Muscle of leg (tissue), 11 donors: ENCODE data around the gene UBXN6. TPM values are rescaled to one million over a fixed set of nuclear protein-coding genes. Genes with fewer than 3 reads are reported as not detected.
A peak's percentile ranks its signal among the peaks of the same experiment; 100 is the strongest.

Source experiments
- DNase-seq: peaks from one replicate; pipeline ENCODE4 v3.0.0; 2013
- H3K27ac ChIP-seq: one replicate; pipeline ENCODE4 v1.5.1; 2013; ENCODE audit warnings: mild to moderate bottlenecking, low read length, control low read depth
- H3K27me3 ChIP-seq: one replicate; pipeline ENCODE4 v1.6.1; 2013; ENCODE audit warnings: low read length; ENCODE audit not compliant: control insufficient read depth, insufficient read depth
- H3K36me3 ChIP-seq: one replicate; pipeline ENCODE4 v1.6.1; 2013; ENCODE audit warnings: low read length; ENCODE audit not compliant: control insufficient read depth, insufficient read depth
- H3K4me1 ChIP-seq: one replicate; pipeline ENCODE4 v1.6.1; 2013; ENCODE audit warnings: low read length; ENCODE audit not compliant: control insufficient read depth, insufficient read depth
- H3K4me3 ChIP-seq: one replicate; pipeline ENCODE4 v1.5.1; 2013; ENCODE audit warnings: low read length, control low read depth
- H3K9me3 ChIP-seq: replicated peaks from 2 replicates; pipeline ENCODE4 v1.6.1; 2013; ENCODE audit warnings: low read depth, low read length; ENCODE audit not compliant: control insufficient read depth
- WGBS: methylation state at CpG from one replicate; pipeline ENCODE4 v1.1.5; 2013; ENCODE audit warnings: missing lambda C conversion rate; ENCODE audit not compliant: insufficient coverage; 5-methylcytosine and 5-hydroxymethylcytosine counted together
- polyA plus RNA-seq, 8 donors: library from polyadenylated mRNA; unstranded; fragments of 120-200 nt; gene quantifications; one replicate each; pipeline versions ENCODE4 v1.2.1 to v1.2.3, GENCODE V29; 2013; ENCODE audit warnings: inconsistent platforms in 1 of 8, low replicate concordance in 1 of 8; ENCODE audit not compliant: insufficient read length in 8 of 8, insufficient read depth in 1 of 8
- total RNA-seq: library from RNA; stranded (reverse); fragments of 120-200 nt; gene quantifications from one replicate; pipeline ENCODE4 v1.2.4, GENCODE V29; 2013

Gene UBXN6
- total and polyA plus RNA-seq, 9 donors, result 64.9 to 127 (median 89.0) TPM

DNA sequence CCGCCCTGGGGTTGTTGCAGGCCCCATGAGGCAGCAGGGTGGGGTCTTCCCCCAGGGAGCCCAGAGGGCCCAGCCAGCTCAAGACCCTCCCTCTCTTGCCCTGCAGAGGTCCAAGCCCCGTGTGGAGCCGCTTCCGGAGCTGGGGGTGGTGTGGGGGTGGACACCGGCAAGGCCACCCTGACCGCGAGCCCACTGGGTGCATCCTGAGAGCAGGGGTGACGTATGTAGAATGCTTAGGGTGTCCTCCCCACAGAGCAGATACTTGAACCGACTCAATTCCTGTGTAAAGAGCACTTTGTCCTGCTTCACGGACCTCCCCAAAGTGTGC lies 14.8 kb downstream of the UBXN6 start:
- Histone ChIP-seq H3K36me3 (peaks cover 49% of the 10 kb centered on the region), H3K27ac (no peak overlapping the region), H3K4me1 (peaks cover 32% of the 10 kb centered on the region), H3K9me3 (no peaks in the 10 kb centered on the region), H3K4me3 (no peak overlapping the region), H3K27me3 (no peaks in the 10 kb centered on the region)
- DNase-seq, result no peak
- WGBS, result 100% methylated on average over 1 of the region's 10 CpGs

DNA sequence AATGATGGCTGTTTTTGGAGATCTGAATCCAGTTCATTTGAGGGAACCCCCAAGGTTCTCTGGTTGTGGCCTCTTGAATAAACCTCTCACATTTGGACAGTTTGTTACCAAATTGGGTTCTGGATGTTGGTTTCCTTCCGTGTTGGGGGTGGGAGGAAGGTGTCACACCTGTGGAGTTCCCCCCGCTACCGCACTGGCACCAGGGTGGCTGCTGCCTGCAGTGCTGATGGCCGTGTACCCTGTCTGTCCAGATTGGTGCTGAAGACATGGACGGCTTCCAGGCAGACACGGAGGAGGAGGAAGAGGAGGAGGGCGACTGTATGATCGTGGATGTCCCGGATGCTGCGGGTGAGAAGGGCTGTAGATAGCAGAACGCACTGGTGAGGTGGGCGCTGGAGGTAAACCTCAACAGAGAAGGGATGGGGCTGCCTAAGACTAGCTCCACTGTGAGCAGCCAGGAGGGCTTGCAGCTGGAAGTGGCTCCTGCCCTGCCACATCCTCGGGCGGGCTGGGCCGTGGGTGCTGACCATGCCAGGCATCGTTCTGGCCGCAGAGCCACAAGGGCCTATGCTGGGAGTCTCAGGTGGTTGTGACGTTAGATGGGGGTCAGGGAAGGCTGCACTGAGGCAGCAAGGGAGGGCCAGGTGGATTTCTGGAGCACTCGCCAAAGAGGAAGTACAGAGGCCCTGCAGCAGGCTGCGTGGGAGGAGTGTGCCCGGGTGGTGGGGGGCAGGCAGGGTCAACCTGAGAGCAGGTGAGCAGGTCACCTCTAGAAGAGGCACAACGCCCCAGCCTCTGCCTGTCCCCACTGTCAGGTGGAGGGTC lies 15.4 kb downstream of the UBXN6 start:
- 73% methylated on average over 18 of the region's 22 CpGs for WGBS
- Histone ChIP-seq H3K27me3 (no peaks in the 10 kb centered on the region), H3K4me1 (peaks cover 26% of the 10 kb centered on the region), H3K4me3 (no peak overlapping the region), H3K9me3 (no peaks in the 10 kb centered on the region), H3K36me3 (peaks cover 44% of the 10 kb centered on the region), H3K27ac (no peak overlapping the region)
- DNase-seq, result no peak

DNA sequence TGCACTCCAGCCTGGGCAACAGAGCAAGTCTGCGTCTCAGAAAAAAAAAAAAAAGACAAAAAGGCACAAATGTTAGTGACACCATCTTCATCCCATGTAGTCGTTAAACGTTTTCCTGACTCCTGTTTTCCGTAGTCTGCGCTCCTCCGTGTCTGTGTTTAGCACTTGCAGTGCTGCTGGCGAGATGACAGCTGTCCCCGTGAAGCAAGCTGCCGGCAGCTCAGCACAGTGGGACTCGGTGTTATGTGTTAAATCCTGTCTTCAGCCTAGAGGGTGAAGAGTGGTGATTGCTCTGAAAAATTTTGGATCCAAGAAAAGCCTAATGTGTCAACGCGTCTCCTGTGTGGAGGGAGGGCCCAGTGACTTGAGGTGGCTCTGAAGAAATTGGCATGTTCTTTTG lies 18.4 kb downstream of the UBXN6 start:
- H3K4me1 ChIP-seq, result peaks cover 7% of the 10 kb centered on the region
- no peak overlapping the region for H3K4me3 ChIP-seq
- H3K27me3 ChIP-seq, result no peaks in the 10 kb centered on the region
- peaks cover 33% of the 10 kb centered on the region for H3K36me3 ChIP-seq
- peak; percentile 32 for DNase-seq
- H3K9me3 ChIP-seq, result no peaks in the 10 kb centered on the region
- WGBS, result 74% methylated on average over 9 of the region's 12 CpGs
- H3K27ac ChIP-seq, result no peak overlapping the region

DNA sequence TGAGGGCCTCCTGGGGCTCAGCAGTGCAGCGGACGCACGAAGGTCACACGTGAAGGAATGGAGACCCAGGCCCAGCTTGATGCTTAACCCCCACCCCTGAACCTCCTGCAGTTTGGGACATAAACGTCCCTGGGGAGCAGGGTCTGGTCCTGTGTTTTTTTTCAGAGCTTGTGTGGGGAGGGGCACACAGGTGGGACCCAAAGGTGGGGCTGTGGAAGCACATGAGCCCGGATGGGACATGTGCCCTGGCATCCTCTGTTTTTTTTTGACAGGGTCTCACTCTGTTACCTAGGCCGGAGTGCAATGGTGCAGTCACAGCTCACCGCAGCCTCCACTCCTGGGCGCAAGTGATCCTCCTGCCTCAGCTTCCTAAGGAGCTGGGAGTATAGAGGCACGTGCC lies 20.5 kb downstream of the UBXN6 start:
- no peak overlapping the region for H3K27ac ChIP-seq
- no peak overlapping the region for H3K4me3 ChIP-seq
- no peak for DNase-seq
- H3K4me1 ChIP-seq, result peaks cover 13% of the 10 kb centered on the region
- 98% methylated on average over 8 of the region's 10 CpGs for WGBS
- H3K9me3 ChIP-seq, result no peaks in the 10 kb centered on the region
- H3K36me3 ChIP-seq, result peaks cover 41% of the 10 kb centered on the region
- no peaks in the 10 kb centered on the region for H3K27me3 ChIP-seq

DNA sequence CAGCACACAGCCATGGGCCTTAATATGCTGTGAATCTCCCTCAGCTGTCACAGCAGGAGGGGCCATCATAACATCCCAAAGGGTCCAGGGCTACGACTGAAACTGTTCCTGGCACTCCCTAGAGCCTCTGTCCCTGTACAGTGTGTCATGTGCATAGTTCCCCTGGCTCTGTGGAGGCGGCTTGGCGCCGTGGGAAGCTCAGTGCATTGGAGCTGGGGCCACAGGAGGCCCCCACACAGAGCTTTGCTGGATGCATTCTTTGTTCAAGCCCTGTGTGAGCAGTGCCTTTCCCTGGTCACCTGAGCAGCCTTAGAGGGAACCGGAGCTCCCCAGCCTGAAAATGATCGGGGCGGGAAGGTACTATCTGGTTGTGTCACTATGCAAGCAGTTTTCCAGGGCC lies 21.4 kb downstream of the UBXN6 start:
- Histone ChIP-seq H3K27me3 (no peaks in the 10 kb centered on the region), H3K4me3 (no peak overlapping the region), H3K36me3 (peaks cover 48% of the 10 kb centered on the region), H3K27ac (no peak overlapping the region), H3K9me3 (no peaks in the 10 kb centered on the region), H3K4me1 (peaks cover 22% of the 10 kb centered on the region)
- DNase-seq, result no peak
- 81% methylated on average over 7 of the region's 7 CpGs for WGBS

DNA sequence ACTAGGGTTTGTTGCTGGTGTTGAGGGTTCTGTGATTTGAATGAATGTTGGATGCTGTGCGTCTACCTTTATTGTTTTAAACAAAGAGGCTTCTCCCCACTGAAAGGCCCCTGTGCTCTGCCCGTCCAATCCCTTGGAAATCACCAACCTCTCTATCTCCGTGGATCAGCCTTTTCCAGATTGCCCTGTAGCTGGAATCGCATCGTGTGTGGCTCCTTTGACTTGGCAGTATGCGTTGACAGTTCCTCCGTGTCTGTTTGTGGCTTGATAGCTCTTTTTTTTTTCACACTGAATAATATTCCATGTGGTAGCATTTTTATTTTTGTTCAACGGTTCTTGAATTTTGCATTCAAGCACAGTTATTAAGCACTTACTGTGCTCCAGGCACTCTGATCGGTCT lies 23.2 kb downstream of the UBXN6 start:
- H3K4me3 ChIP-seq, result no peak overlapping the region
- WGBS, result 100% methylated on average over 2 of the region's 9 CpGs
- peaks cover 61% of the 10 kb centered on the region for H3K36me3 ChIP-seq
- no peak for DNase-seq
- H3K4me1 ChIP-seq, result peaks cover 30% of the 10 kb centered on the region
- no peaks in the 10 kb centered on the region for H3K27me3 ChIP-seq
- H3K9me3 ChIP-seq, result no peaks in the 10 kb centered on the region
- no peak overlapping the region for H3K27ac ChIP-seq

DNA sequence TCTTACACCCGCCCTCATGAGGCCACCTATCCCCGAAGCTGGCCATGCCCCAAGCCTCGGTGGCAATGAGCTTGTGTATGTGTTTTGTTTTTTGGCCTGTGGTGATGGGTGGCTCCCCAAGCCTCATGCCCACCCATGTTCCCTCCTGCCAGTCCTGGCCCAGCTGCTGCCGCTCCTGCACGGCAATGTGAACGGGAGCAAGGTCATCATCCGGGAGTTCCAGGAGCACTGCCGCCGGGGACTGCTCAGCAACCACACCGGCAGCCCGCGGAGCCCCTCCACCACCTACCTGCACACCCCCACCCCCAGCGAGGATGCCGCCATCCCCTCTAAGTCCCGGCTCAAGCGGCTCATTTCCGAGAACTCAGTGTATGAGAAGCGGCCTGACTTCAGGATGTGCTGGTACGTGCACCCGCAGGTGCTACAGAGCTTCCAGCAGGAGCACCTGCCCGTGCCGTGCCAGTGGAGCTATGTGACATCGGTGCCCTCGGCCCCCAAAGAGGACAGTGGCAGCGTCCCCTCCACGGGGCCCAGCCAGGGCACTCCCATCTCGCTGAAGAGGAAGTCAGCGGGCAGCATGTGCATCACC lies 24.6 kb downstream of the UBXN6 start:
- WGBS, result 98% methylated on average over 23 of the region's 28 CpGs
- H3K4me1 ChIP-seq, result peaks cover 31% of the 10 kb centered on the region
- H3K27ac ChIP-seq, result no peak overlapping the region
- no peak overlapping the region for H3K4me3 ChIP-seq
- peaks cover 72% of the 10 kb centered on the region for H3K36me3 ChIP-seq
- H3K9me3 ChIP-seq, result no peaks in the 10 kb centered on the region
- no peak for DNase-seq
- no peaks in the 10 kb centered on the region for H3K27me3 ChIP-seq

DNA sequence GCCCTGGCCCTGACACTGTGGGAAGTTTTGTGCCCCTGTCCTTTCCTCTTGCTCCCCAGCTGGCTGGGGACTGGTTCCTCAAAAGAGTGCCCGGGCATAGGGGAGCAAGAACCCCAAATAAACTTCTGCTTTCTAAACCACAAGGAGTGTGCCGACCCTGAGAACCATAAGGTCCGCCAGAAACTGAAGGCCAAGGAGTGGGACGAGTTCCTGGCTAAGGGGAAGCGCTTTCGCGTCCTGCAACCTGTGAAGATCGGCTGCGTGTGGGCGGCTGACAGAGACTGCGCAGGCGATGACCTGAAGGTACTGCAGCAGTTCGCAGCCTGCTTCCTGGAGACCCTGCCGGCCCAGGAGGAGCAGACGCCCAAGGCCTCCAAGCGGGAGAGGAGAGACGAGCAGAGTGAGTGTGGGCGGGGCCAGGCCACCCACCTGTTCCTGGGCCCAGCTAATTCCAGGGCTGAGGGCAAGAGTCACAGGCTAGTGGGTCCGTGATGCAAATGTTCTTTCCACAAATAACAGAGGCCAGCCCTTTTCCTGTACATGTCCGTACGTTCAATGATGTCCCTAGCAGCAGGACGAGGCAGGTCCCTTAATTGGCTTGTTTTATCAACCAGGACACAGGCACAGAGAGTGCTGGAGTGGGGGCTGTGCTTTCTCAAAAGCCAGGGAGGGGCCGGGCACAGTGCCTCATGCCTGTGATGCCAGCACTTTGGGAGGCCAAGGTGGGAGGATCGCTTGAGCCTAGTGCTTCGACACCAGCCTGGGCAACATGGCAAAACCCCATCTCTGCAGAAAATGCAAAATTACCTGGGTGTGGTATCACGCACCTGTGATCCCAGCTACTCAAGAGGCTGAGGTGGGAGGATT lies 25.6 kb downstream of the UBXN6 start:
- WGBS, result 78% methylated on average over 24 of the region's 26 CpGs
- peak; percentile 48 for DNase-seq
- H3K36me3 ChIP-seq, result peaks cover 70% of the 10 kb centered on the region
- peaks cover 31% of the 10 kb centered on the region for H3K4me1 ChIP-seq
- peak overlapping the region; percentile 69 for H3K27ac ChIP-seq
- no peak overlapping the region for H3K4me3 ChIP-seq
- no peaks in the 10 kb centered on the region for H3K9me3 ChIP-seq
- no peaks in the 10 kb centered on the region for H3K27me3 ChIP-seq

DNA sequence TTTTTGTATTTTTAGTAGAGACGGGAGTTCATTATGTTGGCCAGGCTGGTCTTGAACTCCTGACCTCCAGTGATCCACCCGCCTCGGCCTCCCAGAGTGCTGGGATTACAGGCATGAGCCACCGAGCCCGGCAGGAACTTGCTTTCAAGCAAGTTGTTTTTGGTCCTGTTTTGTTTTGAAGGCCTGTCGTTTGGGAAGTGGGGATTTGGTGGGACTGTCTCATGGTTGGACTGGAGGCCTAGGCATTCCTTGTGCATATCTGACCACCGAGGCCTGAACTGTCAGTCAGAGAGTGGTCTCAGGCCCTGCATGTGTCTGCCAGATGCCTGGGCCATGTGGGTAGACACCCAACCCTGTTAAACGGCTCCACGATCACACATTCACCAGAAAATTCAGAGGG lies 26.3 kb downstream of the UBXN6 start:
- 95% methylated on average over 5 of the region's 9 CpGs for WGBS
- Histone ChIP-seq H3K4me1 (peaks cover 26% of the 10 kb centered on the region), H3K4me3 (no peak overlapping the region), H3K9me3 (no peaks in the 10 kb centered on the region), H3K27me3 (no peaks in the 10 kb centered on the region), H3K36me3 (peaks cover 63% of the 10 kb centered on the region), H3K27ac (peak overlapping the region; percentile 69)
- DNase-seq, result no peak

DNA sequence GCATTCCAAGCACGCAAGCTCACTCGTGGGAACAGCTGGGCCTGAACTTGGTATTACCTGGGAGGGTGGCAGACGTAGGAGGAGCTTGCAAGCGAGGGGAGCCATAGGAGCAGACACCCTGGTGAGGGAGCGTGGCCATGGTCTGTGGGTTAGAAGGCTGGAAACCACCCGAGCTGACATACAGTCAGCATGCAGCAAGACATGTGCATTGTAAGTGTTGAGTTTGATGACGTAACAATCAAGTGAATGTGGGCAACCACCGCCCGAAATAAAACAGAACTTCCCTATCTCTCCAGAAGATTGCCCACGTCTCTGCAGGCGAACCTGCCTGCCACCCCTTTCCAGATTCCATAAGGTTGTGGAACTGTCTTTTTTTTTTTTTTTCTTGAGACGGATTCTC lies 26.8 kb downstream of the UBXN6 start:
- Histone ChIP-seq H3K4me1 (peaks cover 24% of the 10 kb centered on the region), H3K9me3 (no peaks in the 10 kb centered on the region), H3K27ac (no peak overlapping the region), H3K36me3 (peaks cover 60% of the 10 kb centered on the region), H3K4me3 (no peak overlapping the region), H3K27me3 (no peaks in the 10 kb centered on the region)
- 89% methylated on average over 11 of the region's 12 CpGs for WGBS
- DNase-seq, result peak; percentile 37
